Activated CD4-positive, CD25-positive, alpha-beta regulatory T cell treated with anti-CD3 and anti-CD28 coated beads, Interleukin-2, amount 50 U/mL, for 72 hours (primary cell): ENCODE results near the gene GALNT16.
"Not testable (repeated sequence)": the region's sequence is repeated elsewhere in the genome, so short reads cannot be mapped to it uniquely, and the experiment has no call there.

Source experiments
- DNase-seq: peaks from one replicate; pipeline ENCODE4 v3.0.0; 2021

Gene GALNT16

GRCh38 chr14:69259527-69260189 is at the start of gene GALNT16:
Gene GALNT16, plus strand, starts transcription at chr14:69260158. Its CDS starts 133 bp downstream, at chr14:69260291.
- DNase-seq, result no peak

- no peak for DNase-seq
Observed at GRCh38 chr14:69214393-69214792, 45.6 kb upstream of the GALNT16 start.

- DNase-seq, result not testable (repeated sequence)
Observed at GRCh38 chr14:69217663-69218062, 42.3 kb upstream of the GALNT16 start.

GRCh38 chr14:69224946-69225345 is 35.0 kb upstream of the GALNT16 start:
- DNase-seq, result no peak

GRCh38 chr14:69226178-69226577 is 33.8 kb upstream of the GALNT16 start:
- no peak for DNase-seq

- no peak for DNase-seq
Observed at GRCh38 chr14:69226736-69227135, 33.2 kb upstream of the GALNT16 start.

GRCh38 chr14:69231486-69231885 is 28.5 kb upstream of the GALNT16 start:
- no peak for DNase-seq

GRCh38 chr14:69232388-69232787 is 27.6 kb upstream of the GALNT16 start:
- DNase-seq, result no peak

- no peak for DNase-seq
Observed at GRCh38 chr14:69234106-69234505, 25.9 kb upstream of the GALNT16 start.

GRCh38 chr14:69235708-69236107 is 24.2 kb upstream of the GALNT16 start:
- DNase-seq, result no peak

- no peak for DNase-seq
Observed at GRCh38 chr14:69237142-69237541, 22.8 kb upstream of the GALNT16 start.

GRCh38 chr14:69237584-69237983 is 22.4 kb upstream of the GALNT16 start:
- DNase-seq, result no peak

- no peak for DNase-seq
Observed at GRCh38 chr14:69238883-69239282, 21.1 kb upstream of the GALNT16 start.

- DNase-seq, result no peak
Observed at GRCh38 chr14:69240527-69241173, 19.3 kb upstream of the GALNT16 start.

- DNase-seq, result no peak
Observed at GRCh38 chr14:69241577-69241976, 18.4 kb upstream of the GALNT16 start.

- no peak for DNase-seq
Observed at GRCh38 chr14:69242311-69243224, 17.4 kb upstream of the GALNT16 start.

- no peak for DNase-seq
Observed at GRCh38 chr14:69244946-69245345, 15.0 kb upstream of the GALNT16 start.

GRCh38 chr14:69246331-69246730 is 13.6 kb upstream of the GALNT16 start:
- DNase-seq, result no peak

GRCh38 chr14:69247676-69248440 is 12.1 kb upstream of the GALNT16 start:
- DNase-seq, result no peak

GRCh38 chr14:69249603-69250002 is 10.4 kb upstream of the GALNT16 start:
- DNase-seq, result no peak

GRCh38 chr14:69252851-69253250 is 7.1 kb upstream of the GALNT16 start:
- no peak for DNase-seq

- DNase-seq, result no peak
Observed at GRCh38 chr14:69259168-69259526, 811 bp upstream of the GALNT16 start.
